ENCODE measurements around the gene SLAMF6. TPM values are rescaled to one million over a fixed set of nuclear protein-coding genes. Genes with fewer than 3 reads are reported as not detected.

SLAMF6 gene
- total and polyA plus RNA-seq, 4 donors, result 0.76 to 1.2 (median 0.92) TPM

DNA sequence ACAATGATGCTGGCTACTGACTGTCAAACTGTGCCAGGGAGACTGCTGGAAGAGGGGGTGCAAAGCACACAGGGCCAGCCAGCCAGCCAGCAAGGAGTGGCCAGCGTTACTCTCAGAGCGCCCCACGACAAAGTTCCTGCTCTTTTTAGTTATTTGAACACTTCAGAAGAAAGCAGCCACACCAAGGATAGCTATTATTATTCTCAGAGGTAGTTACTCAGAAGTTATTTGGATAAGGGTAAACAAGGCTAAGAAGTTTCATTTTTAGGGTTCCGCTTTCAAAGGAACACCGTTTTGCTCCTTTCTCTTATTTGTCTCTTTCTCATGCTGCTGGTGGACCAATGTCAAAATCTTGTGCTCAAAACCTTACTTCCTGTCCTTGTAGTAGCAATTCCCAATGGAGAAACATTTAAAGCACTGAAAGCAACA, 62.8 kb downstream of the SLAMF6 start (continued):
- TF ChIP-seq, protein P1, sequence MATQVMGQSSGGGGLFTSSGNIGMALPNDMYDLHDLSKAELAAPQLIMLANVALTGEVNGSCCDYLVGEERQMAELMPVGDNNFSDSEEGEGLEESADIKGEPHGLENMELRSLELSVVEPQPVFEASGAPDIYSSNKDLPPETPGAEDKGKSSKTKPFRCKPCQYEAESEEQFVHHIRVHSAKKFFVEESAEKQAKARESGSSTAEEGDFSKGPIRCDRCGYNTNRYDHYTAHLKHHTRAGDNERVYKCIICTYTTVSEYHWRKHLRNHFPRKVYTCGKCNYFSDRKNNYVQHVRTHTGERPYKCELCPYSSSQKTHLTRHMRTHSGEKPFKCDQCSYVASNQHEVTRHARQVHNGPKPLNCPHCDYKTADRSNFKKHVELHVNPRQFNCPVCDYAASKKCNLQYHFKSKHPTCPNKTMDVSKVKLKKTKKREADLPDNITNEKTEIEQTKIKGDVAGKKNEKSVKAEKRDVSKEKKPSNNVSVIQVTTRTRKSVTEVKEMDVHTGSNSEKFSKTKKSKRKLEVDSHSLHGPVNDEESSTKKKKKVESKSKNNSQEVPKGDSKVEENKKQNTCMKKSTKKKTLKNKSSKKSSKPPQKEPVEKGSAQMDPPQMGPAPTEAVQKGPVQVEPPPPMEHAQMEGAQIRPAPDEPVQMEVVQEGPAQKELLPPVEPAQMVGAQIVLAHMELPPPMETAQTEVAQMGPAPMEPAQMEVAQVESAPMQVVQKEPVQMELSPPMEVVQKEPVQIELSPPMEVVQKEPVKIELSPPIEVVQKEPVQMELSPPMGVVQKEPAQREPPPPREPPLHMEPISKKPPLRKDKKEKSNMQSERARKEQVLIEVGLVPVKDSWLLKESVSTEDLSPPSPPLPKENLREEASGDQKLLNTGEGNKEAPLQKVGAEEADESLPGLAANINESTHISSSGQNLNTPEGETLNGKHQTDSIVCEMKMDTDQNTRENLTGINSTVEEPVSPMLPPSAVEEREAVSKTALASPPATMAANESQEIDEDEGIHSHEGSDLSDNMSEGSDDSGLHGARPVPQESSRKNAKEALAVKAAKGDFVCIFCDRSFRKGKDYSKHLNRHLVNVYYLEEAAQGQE (IDR thresholded peaks at IDR 0.05), result no peak
- TF ChIP-seq TAF1 (conservative IDR thresholded peaks at IDR 0.05), result no peak

DNA sequence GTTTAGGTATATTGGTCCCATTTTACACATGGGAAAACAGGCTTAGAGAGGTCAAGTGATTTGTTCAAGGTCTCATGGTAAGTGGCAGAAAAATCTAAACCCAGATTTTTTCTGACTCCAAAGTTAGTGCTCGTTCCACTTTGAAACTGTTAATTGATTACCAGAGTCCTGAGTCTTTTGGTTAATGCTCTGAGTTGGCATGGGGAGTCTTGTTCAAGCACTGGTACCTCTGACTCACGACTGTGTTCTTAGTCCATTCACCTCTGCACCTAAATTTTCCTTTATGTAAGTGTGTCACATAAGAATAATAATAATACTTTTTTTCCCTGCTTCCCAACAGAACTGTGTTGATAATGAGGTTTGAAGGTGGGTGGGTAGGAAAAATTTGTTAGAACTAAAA, 63.4 kb downstream of the SLAMF6 start:
- H3K4me3 ChIP-seq (ENCODE audit: low read depth in 1 of 3, low read length in 3 of 3), result no peak overlapping the region
- no peaks in the 10 kb centered on the region for H3K36me3 ChIP-seq (ENCODE audit: control insufficient read depth in 4 of 4, insufficient read depth in 3 of 4, low read depth in 1 of 4, low read length in 3 of 4)
- TF ChIP-seq JUND (IDR thresholded peaks at IDR 0.05), result no peak
- TF ChIP-seq, protein P2, sequence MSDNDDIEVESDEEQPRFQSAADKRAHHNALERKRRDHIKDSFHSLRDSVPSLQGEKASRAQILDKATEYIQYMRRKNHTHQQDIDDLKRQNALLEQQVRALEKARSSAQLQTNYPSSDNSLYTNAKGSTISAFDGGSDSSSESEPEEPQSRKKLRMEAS (IDR thresholded peaks at IDR 0.05), result no peak
- no peak for TF ChIP-seq FOXA2 (IDR thresholded peaks at IDR 0.05)
- TF ChIP-seq TAF1 (conservative IDR thresholded peaks at IDR 0.05), result no peak
- TF ChIP-seq, protein P3, sequence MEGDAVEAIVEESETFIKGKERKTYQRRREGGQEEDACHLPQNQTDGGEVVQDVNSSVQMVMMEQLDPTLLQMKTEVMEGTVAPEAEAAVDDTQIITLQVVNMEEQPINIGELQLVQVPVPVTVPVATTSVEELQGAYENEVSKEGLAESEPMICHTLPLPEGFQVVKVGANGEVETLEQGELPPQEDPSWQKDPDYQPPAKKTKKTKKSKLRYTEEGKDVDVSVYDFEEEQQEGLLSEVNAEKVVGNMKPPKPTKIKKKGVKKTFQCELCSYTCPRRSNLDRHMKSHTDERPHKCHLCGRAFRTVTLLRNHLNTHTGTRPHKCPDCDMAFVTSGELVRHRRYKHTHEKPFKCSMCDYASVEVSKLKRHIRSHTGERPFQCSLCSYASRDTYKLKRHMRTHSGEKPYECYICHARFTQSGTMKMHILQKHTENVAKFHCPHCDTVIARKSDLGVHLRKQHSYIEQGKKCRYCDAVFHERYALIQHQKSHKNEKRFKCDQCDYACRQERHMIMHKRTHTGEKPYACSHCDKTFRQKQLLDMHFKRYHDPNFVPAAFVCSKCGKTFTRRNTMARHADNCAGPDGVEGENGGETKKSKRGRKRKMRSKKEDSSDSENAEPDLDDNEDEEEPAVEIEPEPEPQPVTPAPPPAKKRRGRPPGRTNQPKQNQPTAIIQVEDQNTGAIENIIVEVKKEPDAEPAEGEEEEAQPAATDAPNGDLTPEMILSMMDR (IDR thresholded peaks at IDR 0.05; ENCODE audit: low read depth, low read length, missing input control), result no peak
- TF ChIP-seq YY1 (IDR thresholded peaks at IDR 0.05), result no peak
- TF ChIP-seq HNF4A (conservative IDR thresholded peaks at IDR 0.05), result no peak
- no peak for TF ChIP-seq RXRA (IDR thresholded peaks at IDR 0.05)
- TF ChIP-seq NR2F2 (IDR thresholded peaks at IDR 0.05), result no peak
- no peak for TF ChIP-seq RAD21 (IDR thresholded peaks at IDR 0.05)
- TF ChIP-seq, protein P4, sequence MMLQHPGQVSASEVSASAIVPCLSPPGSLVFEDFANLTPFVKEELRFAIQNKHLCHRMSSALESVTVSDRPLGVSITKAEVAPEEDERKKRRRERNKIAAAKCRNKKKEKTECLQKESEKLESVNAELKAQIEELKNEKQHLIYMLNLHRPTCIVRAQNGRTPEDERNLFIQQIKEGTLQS (IDR thresholded peaks at IDR 0.05), result no peak
- TF ChIP-seq, protein P5, sequence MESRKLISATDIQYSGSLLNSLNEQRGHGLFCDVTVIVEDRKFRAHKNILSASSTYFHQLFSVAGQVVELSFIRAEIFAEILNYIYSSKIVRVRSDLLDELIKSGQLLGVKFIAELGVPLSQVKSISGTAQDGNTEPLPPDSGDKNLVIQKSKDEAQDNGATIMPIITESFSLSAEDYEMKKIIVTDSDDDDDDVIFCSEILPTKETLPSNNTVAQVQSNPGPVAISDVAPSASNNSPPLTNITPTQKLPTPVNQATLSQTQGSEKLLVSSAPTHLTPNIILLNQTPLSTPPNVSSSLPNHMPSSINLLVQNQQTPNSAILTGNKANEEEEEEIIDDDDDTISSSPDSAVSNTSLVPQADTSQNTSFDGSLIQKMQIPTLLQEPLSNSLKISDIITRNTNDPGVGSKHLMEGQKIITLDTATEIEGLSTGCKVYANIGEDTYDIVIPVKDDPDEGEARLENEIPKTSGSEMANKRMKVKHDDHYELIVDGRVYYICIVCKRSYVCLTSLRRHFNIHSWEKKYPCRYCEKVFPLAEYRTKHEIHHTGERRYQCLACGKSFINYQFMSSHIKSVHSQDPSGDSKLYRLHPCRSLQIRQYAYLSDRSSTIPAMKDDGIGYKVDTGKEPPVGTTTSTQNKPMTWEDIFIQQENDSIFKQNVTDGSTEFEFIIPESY (IDR thresholded peaks at IDR 0.05), result no peak
- no peak for TF ChIP-seq HNF4G (IDR thresholded peaks at IDR 0.05)
- TF ChIP-seq FOXA1 (IDR thresholded peaks at IDR 0.05), result no peak
- no peak for TF ChIP-seq SP1 (IDR thresholded peaks at IDR 0.05)
- TF ChIP-seq EGR1 (IDR thresholded peaks at IDR 0.05; ENCODE audit: low read depth in 2 of 2), result no peak
- no peak for TF ChIP-seq GABPA (IDR thresholded peaks at IDR 0.05 in 1 of 2, conservative IDR thresholded peaks at IDR 0.05 in 1 of 2)
- TF ChIP-seq, protein P1 (IDR thresholded peaks at IDR 0.05), result no peak
- no peak for DNase-seq (ENCODE audit: low spot score)
- H3K9me3 ChIP-seq (ENCODE audit: control insufficient read depth in 4 of 4, low read length in 3 of 4), result no peaks in the 10 kb centered on the region
- peaks cover 0 to 4% (median 0%) of the 10 kb centered on the region in 4 donors for H3K27me3 ChIP-seq (ENCODE audit: control insufficient read depth in 4 of 4, insufficient read depth in 4 of 4, low read length in 3 of 4)
- no peak overlapping the region for H3K9ac ChIP-seq (ENCODE audit: low read depth in 1 of 2, low read length in 2 of 2)
- H3K27ac ChIP-seq (ENCODE audit: low read depth in 1 of 2, low read length in 2 of 2), result no peak overlapping the region
- H3K4me1 ChIP-seq (ENCODE audit: control insufficient read depth in 4 of 4, insufficient read depth in 4 of 4, low read length in 3 of 4), result no peaks in the 10 kb centered on the region
- 74% methylated on average over 2 of the region's 2 CpGs for WGBS

Measured in liver (tissue), 9 donors.